Cortex of kidney (tissue), 1 donor: Measurements from ENCODE around the gene GAS6.
"Not testable (repeated sequence)": the region's sequence is repeated elsewhere in the genome, so short reads cannot be mapped to it uniquely, and the experiment has no call there.

Source experiments
- DNase-seq: peaks from one replicate; lab custom pipeline; 2025; lab: John Stamatoyannopoulos, UW

Gene GAS6

DNA sequence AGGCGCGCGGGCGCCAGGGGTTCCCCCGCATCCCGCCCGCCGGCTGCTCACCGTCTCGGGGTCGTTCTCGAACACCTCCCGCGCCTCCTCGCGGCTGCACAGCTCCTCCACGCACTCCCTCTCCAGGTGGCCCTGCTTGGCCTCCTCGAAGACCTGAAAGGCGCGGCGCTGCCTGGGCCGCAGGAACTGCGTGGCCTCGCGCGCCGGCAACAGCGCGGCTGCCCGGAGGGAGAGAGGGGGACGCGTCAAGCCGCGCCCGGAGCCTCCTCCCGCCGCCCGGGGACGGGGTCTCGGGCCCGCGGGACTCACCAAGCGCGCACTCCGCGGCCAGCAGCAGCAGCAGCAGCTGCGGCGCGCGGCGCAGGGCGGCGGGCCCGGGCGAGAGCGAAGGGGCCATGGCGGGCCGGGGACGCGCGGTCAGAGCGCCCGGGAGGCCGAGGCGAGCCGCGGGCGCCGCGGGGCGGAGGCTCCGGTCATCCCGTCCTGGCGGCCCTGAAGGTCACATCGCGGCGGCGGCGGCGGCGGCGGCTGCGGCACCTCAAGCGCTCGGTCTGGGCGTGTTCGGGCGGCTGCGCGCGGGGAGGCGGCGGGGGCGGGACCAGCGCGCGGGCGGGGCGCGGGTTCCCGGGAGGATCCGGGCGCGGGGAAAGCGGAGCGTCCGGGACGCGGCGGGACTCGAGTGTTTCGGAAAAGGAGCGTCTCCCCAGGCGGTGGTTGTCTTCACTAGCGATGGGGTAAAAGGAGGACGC, at the start of gene GAS6:
Gene GAS6, minus strand, starts transcription at position 553 of the 749 bp plus-strand sequence. Its CDS starts 156 bp downstream, at position 397.
- no peak for DNase-seq

DNA sequence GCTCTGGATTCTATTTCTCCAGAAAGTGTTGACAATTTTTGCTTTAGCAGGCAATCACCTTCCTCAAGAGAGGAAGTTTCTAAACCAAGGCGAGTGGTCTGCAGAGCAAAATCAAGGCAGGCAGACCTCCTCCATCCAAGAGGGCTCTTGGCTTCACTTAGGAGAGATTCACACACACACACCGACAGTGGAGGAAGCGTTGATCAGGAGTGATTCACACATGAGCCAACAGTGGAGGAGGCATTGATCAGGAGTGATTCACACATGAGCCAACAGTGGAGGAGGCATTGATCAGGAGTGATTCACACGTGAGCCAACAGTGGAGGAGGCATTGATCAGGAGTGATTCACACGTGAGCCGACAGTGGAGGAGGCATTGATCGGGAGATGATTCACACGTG, 49.5 kb upstream of the GAS6 start:
- DNase-seq = not testable (repeated sequence)

DNA sequence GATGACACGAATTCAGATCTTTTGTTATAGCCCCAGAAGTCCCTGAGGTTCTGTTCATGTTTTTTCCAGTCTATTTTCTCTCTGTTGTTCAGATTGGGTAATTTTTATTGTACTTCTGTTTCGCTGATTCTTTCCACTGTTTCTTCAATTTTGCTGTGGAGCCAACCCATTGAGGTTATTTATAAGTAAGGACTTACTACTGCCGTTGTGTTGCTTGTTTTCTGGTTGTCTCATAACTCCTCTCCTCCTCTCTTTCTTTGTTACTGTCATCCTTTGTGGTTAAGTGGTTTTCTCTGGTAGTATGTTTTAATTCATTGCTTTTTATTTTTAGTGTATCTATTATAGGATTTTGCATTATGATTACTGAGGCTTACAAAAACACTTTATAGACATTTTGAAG, 48.7 kb upstream of the GAS6 start:
- DNase-seq = no peak

DNA sequence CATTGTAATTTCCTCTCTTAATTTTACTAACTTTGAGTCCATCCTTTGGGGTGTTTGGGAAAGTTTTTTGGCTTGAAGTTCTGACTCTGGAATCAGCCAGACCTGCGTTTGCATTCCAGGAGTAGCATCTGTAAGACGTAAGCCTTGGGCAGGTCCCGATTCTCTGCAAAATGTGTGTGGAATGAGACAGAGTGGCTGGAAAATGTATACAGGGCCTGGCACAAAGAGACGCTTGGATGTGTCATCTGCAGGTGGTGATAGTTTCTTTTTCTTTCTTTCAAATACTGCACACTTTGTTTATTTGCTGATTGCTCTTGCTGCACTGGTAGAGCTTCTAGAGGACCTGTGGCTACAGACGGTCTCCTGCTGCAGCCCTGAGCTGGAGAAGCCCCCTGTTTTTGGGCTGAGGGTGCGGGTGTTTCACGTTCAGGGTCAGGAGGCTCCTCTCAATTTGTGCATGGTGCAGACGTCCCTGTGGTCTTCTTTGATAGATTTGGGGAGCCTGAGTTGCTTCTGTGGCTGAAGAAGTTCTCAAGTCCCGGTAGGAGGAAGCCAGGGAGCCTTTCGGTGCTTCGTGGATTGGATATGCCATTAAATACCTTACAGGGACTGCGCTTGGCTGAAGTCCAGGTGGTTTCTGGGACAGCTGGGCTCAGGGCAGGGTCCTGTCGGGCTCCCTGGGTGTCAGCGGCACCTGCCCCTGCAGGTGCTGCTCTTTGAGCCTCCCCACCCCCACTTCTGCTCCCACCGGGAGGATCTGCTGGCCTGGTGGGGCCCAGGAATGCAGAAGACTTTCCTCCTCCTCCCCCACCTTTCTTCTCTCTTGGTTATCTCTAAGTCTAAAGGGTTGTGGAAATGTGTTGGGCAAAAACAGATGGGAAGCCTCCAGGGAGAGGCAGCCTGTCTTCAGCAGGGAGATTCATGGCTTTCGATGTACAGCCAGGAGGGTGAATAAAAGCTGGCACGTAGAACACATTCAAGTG, 44.0 kb upstream of the GAS6 start:
- DNase-seq = no peak

DNA sequence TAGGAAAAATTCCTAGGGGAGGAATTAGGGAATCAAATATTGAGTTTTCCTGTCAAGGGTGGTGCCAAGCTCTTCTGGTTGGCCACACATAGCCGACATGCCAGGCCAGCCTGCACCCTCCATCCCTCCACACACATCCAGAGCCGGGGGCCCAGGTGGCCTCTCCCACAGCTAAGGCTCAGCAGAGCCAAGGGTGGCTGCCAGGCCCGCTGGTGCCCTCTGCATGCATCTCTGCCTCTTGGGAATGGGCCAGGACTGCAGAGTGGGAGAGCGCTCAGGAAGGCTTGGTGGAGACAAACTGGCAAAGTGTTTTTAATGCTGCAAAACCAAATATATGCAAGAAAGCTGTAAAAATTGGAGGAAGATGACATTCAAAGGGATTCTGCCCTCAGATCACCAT, 42.7 kb upstream of the GAS6 start:
- no peak for DNase-seq

DNA sequence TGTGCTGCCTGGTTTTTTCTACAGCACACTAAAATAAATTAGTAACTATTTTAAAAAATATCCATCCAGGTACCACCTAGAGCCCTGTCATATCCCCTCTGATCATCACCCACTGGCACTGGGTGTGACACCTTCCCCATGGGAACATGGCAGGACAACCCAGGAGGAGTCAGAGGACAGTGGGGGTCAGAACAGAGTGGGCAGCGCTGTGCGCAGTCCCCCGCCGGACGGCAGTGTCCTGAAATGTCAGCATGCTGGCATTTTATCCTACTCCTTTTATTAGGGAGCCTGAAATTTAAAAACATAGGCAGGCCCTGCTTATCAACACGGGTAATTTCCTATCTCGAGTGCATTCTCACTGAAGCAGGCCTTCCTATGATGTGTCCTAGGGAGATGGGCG, 42.1 kb upstream of the GAS6 start:
- no peak for DNase-seq

DNA sequence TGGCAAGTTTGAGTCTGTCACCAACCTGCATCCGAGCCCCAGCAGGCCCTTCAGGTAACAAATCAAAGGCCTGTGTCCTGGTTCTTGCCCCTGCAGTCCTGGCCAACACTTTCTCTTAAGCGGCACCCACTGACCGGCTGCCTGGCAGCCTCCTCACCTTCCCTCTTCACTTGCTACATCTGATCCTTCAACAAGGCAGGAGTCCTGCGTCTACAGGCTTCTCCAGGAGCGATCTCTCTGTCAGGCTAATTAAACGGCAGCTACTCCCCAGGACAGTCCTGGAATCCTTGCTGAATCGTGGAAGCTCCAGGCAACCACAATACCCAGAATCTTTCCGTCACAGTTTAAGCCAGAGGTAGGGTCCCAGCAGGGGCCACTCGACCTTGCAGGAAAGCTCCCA, 41.1 kb upstream of the GAS6 start:
- DNase-seq = no peak

DNA sequence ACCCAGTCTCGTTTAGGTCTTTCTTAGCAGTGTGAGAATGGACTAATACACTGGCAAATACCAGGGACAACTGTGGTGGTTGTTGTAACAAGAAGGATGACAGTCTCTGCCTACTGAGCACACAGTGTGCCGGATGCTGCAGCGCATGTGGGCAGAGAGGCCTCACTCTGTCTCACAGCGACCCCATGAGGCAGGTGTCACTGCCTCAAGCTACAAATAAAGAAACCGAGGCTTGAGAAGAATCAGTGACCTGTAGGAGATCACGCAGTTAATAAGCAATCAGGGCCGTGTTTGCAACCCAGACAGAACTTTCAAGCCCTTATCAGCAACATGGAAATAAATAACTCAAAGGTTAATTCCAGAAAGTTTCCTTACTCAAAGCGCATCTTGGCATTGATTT, 40.5 kb upstream of the GAS6 start:
- DNase-seq = no peak

DNA sequence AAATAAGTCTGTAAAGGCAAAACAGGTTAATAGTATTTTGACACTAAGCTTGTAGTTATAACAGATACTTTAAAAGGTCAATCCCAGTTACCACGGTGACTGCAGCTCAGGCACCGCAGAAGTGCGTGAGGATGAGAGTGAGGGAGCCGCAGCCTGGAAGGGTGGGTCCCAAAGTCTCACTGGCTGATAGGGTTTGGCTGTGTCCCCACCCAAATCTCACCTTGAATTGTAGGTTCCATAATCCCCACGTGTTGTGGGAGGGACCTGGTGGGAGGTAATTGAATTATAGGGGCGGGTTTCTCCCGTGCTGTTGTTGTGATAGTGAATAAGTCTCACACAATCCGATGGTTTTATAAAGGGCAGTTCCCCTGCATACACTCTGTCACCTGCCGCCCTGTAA, 40.0 kb upstream of the GAS6 start:
- DNase-seq = no peak

DNA sequence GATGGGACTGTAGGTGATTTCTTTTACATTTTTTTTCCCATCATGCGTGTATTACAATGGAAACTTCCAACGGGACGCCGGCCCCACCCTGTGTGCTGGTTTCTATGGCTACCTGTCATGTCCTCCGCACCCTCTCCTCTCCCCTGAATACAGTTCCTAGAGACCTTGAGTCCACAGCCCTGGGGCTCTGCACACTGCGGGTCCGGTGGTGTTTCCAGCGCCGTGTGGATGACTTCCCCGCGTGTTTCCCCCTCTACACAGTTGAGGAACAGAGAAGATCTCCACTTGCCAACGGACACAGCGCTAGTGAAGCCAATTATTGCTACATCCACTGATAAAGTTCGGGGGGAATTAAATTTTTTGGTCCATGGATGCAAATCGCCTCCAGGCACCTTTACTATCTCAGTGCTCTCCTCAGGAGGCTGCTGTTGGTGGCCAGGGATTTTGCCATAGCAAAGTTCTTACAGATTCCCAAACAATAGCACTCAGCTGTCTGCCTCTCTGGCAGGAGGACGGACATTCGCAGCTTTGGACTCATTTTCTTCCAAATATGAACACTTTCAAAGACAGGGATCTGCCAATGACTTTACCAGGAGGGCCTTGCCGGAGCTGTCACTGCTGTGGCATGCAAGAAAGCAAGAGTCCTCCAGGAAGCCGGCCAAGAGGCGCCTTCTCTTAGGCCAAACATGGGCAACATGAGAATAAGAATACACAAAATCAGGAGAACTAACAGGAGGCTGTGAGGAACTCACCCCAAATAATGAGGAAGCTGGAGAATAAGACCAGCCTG, 39.3 kb upstream of the GAS6 start:
- DNase-seq = no peak

DNA sequence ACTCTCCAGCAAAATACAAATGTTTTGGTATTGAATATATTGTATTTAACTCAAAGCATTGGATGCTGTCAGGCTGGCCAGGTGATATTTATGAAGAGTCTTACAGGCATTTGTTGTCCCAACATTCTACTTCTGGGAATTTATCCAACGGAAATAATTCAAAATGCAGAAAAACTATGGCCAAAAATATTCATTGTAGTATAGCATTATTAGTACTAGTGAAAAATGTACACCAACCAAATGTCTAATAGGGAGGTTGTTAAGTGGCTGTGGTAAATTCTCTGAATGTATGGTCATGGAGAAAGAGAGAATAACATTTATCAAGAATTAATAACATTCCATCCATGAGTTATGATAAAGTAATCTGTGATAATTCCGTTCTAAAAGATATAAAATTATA, 38.6 kb upstream of the GAS6 start:
- no peak for DNase-seq

DNA sequence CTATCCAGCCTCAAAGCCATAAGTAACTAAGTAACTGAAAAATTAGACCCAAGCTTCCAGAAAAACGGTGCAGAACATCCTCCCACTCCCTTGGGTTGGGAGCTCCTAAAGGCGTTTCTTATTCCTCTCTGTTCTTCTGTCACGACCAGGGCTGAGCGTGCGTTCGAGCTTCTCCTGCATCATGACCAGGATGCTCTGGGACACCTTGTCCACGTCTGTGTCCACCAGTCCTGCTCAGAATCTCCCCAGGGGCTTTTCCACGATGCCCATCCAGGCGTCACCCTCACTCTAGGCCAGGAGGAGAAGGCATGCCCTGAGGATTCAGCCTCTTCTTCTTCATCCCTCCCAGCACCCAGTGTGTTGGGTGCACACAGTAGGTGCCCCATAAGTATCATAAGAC, 37.8 kb upstream of the GAS6 start:
- no peak for DNase-seq

DNA sequence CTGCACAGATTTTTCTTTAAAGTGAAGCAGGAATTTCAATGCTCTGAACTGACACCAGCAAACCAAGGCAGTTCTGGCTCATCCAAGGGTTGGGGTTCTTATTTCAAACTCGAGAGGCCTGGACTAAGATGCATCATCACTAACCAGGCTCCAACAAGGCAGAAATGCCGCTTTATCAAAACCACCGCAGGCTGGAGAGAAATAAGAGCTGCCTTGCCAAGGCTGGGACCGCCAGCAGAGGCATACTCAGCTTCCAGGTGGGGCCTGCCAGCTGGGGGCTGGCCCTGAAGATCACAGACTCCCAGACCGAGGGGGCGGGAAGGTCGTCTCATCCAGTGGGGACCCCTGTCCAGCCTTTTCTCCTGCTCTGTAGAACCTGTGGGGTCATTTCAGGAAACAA, 37.4 kb upstream of the GAS6 start:
- no peak for DNase-seq

DNA sequence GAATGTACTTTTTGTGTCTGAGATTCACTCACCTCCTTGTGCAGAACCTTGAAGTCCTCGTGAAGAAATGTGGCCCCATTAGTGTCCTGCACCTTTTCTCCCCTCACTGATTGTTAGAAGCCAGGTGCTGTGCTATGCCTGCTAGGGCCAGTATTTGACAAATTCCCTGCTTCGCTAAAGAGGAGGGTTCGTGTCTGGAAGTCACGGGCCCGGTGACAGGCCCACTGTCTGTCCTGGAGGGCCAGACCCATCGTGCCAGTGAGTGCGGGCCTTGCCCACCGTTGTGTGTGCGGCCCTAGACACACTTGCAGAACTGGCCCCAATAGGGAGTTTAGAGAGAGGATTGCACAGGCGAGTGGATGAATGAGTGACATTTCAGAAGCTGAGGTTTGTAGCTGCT, 36.8 kb upstream of the GAS6 start:
- no peak for DNase-seq

DNA sequence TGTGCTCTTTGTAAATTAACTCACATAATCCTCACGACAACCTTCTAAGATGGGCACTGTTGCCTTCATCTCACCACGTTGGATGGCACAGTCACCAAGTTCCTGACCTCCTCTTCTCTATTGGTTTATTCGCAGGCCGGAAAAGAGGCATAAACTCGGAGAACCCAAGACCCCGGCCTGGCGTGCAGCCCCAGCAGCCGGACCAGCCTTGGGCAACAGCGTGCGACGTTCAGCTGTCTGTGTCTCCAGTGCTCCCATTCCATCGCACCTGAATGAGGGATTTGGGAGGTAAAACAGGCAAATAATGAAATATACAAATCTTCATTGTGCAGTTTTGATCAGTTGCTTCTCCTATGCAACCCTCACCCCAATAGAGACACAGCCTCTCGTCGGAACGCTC, 34.5 kb upstream of the GAS6 start:
- DNase-seq = no peak

DNA sequence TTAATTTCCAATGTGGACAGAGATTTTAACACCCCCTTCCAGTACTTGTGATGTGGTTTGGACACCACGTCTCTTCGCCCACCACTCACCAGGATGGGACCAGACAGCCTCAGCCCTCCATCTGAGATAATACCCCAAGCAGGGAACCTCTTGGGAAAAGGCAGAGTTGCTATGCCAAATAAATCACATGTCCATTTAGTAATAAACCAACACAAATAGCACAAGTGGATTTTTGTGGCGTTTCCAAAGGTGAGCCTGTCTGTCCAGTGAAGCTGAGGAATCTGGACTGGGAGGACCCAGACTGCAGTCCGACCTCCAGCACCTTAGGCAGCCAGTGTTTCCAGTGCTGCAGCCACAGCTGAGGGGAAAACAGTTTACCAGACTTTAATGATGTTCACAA, 34.1 kb upstream of the GAS6 start:
- no peak for DNase-seq

DNA sequence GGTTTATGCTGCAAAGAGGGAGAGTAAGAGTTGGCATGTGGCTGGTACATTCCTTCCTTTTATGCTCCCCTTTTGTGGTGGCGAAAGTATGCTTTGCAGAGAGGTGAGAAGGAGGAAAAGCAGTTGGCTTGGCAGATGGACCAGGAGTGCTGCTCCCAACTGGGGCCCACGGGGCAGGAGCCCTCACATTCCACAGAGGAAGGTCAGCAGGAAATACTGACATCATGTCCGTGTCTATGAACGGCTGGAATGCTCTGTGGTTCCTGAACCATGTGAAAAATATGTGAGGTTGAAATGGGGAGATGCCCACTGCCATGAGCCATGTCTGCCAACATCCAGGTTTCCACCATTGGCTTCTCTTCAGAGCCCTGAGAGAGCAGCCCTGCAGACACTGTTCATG, 33.3 kb upstream of the GAS6 start:
- DNase-seq = no peak

DNA sequence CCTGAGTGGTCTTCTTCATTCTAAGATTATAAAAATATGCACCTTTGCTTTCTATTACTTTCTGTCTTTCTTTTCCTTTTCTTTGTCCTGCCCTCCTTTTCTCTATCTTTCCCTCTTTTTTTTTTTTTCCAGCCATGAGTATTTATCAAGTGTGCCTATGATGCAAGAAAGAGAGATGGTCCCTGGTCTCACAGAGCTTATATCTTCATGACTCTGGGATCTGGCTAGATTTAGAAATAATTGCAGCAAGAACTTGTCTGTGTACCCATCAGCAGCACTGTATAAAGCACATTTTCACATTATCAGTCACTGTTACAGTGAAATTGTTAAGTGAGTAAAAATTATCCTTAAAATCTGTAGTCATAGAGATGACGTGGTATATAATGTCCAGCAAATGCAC, 31.6 kb upstream of the GAS6 start:
- no peak for DNase-seq

DNA sequence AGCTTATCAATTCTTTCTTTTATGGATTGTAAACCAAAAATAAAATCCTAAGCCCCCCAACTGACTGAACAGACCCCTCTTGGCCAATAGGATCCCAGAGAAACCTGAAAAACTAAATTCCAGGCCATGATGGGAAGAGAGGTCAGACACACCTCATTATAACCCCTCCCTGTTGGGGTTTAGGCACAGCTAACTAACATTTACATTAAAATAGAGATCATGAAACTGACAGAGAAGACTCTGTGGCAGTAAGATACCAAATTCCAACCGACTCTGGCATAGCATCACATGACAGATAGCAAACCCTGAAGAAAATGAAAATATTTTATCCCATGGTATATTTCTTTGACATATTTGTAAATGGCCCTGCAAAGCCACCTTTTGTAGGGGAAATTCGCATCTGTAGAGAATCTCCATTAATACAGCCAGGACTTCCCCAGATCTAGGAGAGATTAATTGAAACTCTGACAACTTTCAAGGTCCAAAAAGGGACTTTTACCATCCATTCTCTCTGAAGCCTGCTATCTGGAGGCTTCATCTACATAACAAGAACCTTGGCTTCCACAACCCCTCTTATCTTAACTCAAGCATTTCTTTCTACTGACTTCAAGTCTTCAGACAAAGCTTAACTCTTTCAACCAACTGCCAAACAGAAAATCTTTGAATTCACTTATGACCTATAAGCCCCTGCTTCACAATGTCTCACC, 27.1 kb upstream of the GAS6 start:
- no peak for DNase-seq

DNA sequence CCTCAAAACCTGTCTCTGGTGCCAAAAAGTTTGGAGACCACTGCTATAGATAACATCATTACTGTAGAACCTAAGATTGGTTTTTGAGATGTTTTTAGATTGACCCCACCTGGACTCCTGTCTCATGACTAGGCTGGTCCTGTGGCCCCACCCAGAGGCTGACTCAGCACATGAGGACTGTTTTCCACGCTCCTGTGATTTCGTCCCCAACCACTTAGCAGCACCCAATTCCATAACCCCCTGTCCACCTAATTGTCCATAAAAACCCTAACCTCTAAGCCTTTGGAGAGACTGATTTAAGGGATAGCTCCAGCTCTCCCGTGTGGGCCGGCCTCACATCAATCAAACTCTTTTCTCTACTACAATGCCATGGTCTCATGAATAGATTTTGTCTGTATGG, 25.6 kb upstream of the GAS6 start:
- DNase-seq = no peak

DNA sequence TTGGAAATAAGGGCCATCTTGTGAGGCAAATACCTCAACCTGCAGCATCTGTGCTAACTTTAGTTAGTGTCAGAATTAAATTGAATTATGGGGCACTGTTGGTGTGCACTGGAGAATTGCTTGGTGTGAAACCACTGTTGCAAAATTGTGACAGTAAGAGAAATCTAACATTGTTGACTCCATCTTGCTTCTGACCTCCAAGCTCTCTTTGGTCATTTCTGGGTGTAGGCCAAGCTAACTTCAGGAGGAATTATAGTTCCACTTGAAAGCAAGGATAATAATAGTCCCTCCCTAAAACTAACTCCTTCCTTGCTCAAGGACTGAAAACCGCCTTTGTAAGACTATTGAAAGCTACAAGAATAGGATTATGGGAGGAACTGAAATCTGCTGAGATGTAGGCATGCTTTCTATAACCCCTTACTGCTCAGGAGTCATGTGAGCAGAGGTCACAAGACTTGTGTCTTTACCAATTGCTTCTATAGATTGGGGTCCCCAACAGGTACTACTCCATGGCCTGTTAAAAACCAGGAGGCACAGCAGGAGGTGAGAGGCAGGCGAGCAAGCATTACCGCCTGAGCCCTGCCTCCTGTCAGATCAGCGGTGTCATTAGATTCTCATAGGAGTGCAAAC, 24.9 kb upstream of the GAS6 start:
- no peak for DNase-seq
